ENCODE results near the gene RAB3C.

GRCh38 chr5:58565033-58565432, 17.8 kb upstream of the RAB3C start:
- TF ChIP-seq CTCF (optimal IDR thresholded peaks at IDR 0.05 in 1 of 3, IDR thresholded peaks at IDR 0.05 in 1 of 3, conservative IDR thresholded peaks at IDR 0.05 in 1 of 3; ENCODE audit: extremely low read depth in 1 of 3, insufficient read depth in 2 of 3, low read length in 3 of 3) (no peak), EZH2 (IDR thresholded peaks at IDR 0.05; ENCODE audit: low read length) (no peak)
